HG02571 (cell line): ENCODE data around the gene CLDN11.

ENCODE experiments used
- ATAC-seq: cut with Tn5 transposase; IDR thresholded peaks from one replicate; pipeline ENCODE4 v1.9.1; 2021; ENCODE audit warnings: mild to moderate bottlenecking, moderate library complexity; ENCODE audit not compliant: unreplicated experiment

Gene CLDN11

GRCh38 chr3:170418422-170419398 is at the start of gene CLDN11:
Gene CLDN11, plus strand, starts transcription at chr3:170418868. Its CDS starts 199 bp downstream, at chr3:170419067.
- ATAC-seq: no peak

GRCh38 chr3:170368921-170369320 is 49.7 kb upstream of the CLDN11 start:
- ATAC-seq: no peak

GRCh38 chr3:170372190-170372879 is 46.3 kb upstream of the CLDN11 start:
- ATAC-seq: no peak

- ATAC-seq: no peak
These were observed 35.1 kb upstream of the CLDN11 start for GRCh38 chr3:170383567-170383966.

- no peak for ATAC-seq
These were observed 32.2 kb upstream of the CLDN11 start for GRCh38 chr3:170386468-170386867.

GRCh38 chr3:170387950-170388349 is 30.7 kb upstream of the CLDN11 start:
- ATAC-seq: no peak

GRCh38 chr3:170391108-170391507 is 27.6 kb upstream of the CLDN11 start:
- ATAC-seq: no peak

GRCh38 chr3:170397685-170398084 is 21.0 kb upstream of the CLDN11 start:
- no peak for ATAC-seq

- ATAC-seq: no peak
These were observed 13.6 kb upstream of the CLDN11 start for GRCh38 chr3:170405101-170405500.

- ATAC-seq: no peak
These were observed 8.1 kb upstream of the CLDN11 start for GRCh38 chr3:170410428-170411029.

GRCh38 chr3:170413291-170413690 is 5.4 kb upstream of the CLDN11 start:
- no peak for ATAC-seq

- no peak for ATAC-seq
These were observed 4.4 kb upstream of the CLDN11 start for GRCh38 chr3:170414202-170414663.

- no peak for ATAC-seq
These were observed 1.6 kb upstream of the CLDN11 start for GRCh38 chr3:170417090-170417489.

- no peak for ATAC-seq
These were observed 954 bp downstream of the CLDN11 start for GRCh38 chr3:170419557-170420087.

- no peak for ATAC-seq
These were observed 1.7 kb downstream of the CLDN11 start for GRCh38 chr3:170420307-170420821.

- ATAC-seq: no peak
These were observed 2.5 kb downstream of the CLDN11 start for GRCh38 chr3:170421111-170421641.

GRCh38 chr3:170421758-170422157 is 3.1 kb downstream of the CLDN11 start:
- no peak for ATAC-seq

GRCh38 chr3:170423001-170423615 is 4.4 kb downstream of the CLDN11 start:
- no peak for ATAC-seq

GRCh38 chr3:170424879-170425278 is 6.2 kb downstream of the CLDN11 start:
- no peak for ATAC-seq
